HepG2 (cell line): ENCODE measurements around the gene ALCAM.

Source experiments
- EHMT2 ChIP-seq: fragments of 200-600 bp; sonication (generic); IDR thresholded peaks from 2 replicates; pipeline ENCODE4 v1.7.0; 2017; ENCODE audit warnings: antibody characterized with exemption, low read depth, low read length, borderline replicate concordance
- HIVEP1 ChIP-seq: sonication (generic); formaldehyde crosslinking; IDR thresholded peaks from 2 replicates; pipeline ENCODE4 v1.4.0; 2020; ENCODE audit warnings: mild to moderate bottlenecking, missing genetic modification reagents
- JUNB ChIP-seq: sonication (generic); formaldehyde crosslinking; IDR thresholded peaks from 2 replicates; pipeline ENCODE4 v1.8.0; 2022; ENCODE audit warnings: missing genetic modification reagents, mild to moderate bottlenecking, borderline replicate concordance
- KLF6 ChIP-seq: IDR thresholded peaks from 2 replicates; pipeline ENCODE4 v1.8.0; 2016; ENCODE audit warnings: missing biosample characterization, missing genetic modification reagents
- POLR2AphosphoS5 ChIP-seq: IDR thresholded peaks from 2 replicates; pipeline ENCODE4 v1.6.1; 2012; ENCODE audit warnings: low read depth, low read length
- RFX5 ChIP-seq: IDR thresholded peaks from 2 replicates; pipeline ENCODE4 v1.6.1; 2011; ENCODE audit warnings: low read depth, low read length, improper control_type of control experiment
- SRSF1 ChIP-seq: fragments of 200-400 bp; formaldehyde crosslinking; optimal IDR thresholded peaks from 2 replicates; pipeline ENCODE3; 2017; ENCODE audit warnings: mild to moderate bottlenecking, low read depth, low read length, moderate library complexity
- ZNF12 ChIP-seq: sonication (generic); formaldehyde crosslinking; IDR thresholded peaks from 2 replicates; pipeline ENCODE4 v1.5.0; 2020; ENCODE audit warnings: missing genetic modification reagents
- ZNF24 ChIP-seq: fragments of 450-650 bp; IDR thresholded peaks from 2 replicates; pipeline ENCODE4 v1.6.1; 2017; ENCODE audit warnings: antibody characterized with exemption, mild to moderate bottlenecking
- ZNF44 ChIP-seq: sonication (generic); formaldehyde crosslinking; IDR thresholded peaks from 2 replicates; pipeline ENCODE4 v1.5.1; 2020; ENCODE audit warnings: mild to moderate bottlenecking, missing genetic modification reagents
- TF ChIP-seq, protein P1 (sequence below), 2 experiments: IDR thresholded peaks; 2 replicates each; pipeline ENCODE4 v1.6.1; 2011 to 2012; ENCODE audit warnings: low read length in 2 of 2, borderline replicate concordance in 1 of 2, low read depth in 1 of 2, mild to moderate bottlenecking in 1 of 2, moderate library complexity in 1 of 2

DNA sequence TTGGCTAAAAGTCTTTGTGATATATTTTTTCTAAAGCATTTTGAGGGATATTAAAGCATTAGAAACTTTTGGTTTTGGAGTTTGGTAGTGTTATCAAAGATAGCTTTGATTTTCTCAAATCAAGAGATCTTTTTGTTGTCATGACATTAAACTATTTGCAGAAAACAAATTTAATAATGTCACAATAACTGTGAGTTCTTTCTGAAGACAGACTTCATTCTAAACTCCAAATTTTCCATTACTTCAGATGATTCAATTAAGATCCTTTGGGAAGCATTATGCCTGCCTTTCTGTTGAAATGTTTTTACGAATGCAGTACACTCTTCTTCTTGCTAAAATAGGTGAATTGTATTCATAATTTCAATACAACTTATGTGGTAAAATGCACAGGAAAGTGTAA is 145.4 kb downstream of the ALCAM start:
- TF ChIP-seq KLF6 (CRISPR knock-in tag) (no peak), JUNB (no peak), ZNF24 (no peak), EHMT2 (no peak), POLR2AphosphoS5 (no peak), ZNF44 (CRISPR knock-in tag) (no peak), RFX5 (no peak), HIVEP1 (CRISPR knock-in tag) (no peak), SRSF1 (no peak), ZNF12 (no peak)
- TF ChIP-seq, protein P1, sequence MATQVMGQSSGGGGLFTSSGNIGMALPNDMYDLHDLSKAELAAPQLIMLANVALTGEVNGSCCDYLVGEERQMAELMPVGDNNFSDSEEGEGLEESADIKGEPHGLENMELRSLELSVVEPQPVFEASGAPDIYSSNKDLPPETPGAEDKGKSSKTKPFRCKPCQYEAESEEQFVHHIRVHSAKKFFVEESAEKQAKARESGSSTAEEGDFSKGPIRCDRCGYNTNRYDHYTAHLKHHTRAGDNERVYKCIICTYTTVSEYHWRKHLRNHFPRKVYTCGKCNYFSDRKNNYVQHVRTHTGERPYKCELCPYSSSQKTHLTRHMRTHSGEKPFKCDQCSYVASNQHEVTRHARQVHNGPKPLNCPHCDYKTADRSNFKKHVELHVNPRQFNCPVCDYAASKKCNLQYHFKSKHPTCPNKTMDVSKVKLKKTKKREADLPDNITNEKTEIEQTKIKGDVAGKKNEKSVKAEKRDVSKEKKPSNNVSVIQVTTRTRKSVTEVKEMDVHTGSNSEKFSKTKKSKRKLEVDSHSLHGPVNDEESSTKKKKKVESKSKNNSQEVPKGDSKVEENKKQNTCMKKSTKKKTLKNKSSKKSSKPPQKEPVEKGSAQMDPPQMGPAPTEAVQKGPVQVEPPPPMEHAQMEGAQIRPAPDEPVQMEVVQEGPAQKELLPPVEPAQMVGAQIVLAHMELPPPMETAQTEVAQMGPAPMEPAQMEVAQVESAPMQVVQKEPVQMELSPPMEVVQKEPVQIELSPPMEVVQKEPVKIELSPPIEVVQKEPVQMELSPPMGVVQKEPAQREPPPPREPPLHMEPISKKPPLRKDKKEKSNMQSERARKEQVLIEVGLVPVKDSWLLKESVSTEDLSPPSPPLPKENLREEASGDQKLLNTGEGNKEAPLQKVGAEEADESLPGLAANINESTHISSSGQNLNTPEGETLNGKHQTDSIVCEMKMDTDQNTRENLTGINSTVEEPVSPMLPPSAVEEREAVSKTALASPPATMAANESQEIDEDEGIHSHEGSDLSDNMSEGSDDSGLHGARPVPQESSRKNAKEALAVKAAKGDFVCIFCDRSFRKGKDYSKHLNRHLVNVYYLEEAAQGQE (IDR thresholded peaks at IDR 0.05; ENCODE audit: borderline replicate concordance in 1 of 2, low read depth in 1 of 2, low read length in 2 of 2): no peak
